OCI-LY7 (cell line): ENCODE data around the gene EID3. TPM values are rescaled to one million over a fixed set of nuclear protein-coding genes. Genes with fewer than 3 reads are reported as not detected.

Experiments
- BruUV-seq: library from RNA; stranded (reverse); fragments of 400-500 nt; replicated peaks from 2 replicates; lab custom pipeline; 2021; lab: Mats Ljungman, UMichigan
- CTCF ChIA-PET: fragments of 300-600 bp; sonication (Branson Sonifier 250); formaldehyde crosslinking; loops from one replicate; lab custom pipeline; 2022; ENCODE audit warnings: antibody characterized with exemption; ENCODE audit not compliant: unreplicated experiment; lab: Charles Lee
- POLR2A ChIA-PET: fragments of 300-600 bp; sonication (Branson Sonifier 250); formaldehyde crosslinking; loops from one replicate; lab custom pipeline; 2022; ENCODE audit warnings: antibody characterized with exemption; lab: Charles Lee
- DNase-seq: peaks from one replicate; pipeline ENCODE4 v3.0.0-alpha.2; 2015; ENCODE audit warnings: low spot score
- H2AFZ ChIP-seq: fragments of 200-600 bp; sonication (generic), shearing (Covaris generic); 2 replicates; pipeline ENCODE4 v1.6.1; 2014; ENCODE audit warnings: mild to moderate bottlenecking, antibody characterized with exemption, low read length, moderate library complexity
- H3K27ac ChIP-seq: fragments of 200-600 bp; sonication (generic); 2 replicates; pipeline ENCODE4 v1.5.1; 2014; ENCODE audit warnings: mixed run types, low read depth, mild to moderate bottlenecking, moderate library complexity, low read length, inconsistent platforms; ENCODE audit not compliant: poor library complexity, severe bottlenecking
- H3K36me3 ChIP-seq: fragments of 200-600 bp; sonication (generic); 2 replicates; pipeline ENCODE4 v1.6.1; 2014; ENCODE audit warnings: mild to moderate bottlenecking, antibody characterized with exemption, low read length, moderate library complexity, mixed read lengths; ENCODE audit not compliant: insufficient read depth
- H3K4me1 ChIP-seq: fragments of 200-600 bp; sonication (generic); 2 replicates; pipeline ENCODE4 v1.5.1; 2014; ENCODE audit warnings: mild to moderate bottlenecking, low read length; ENCODE audit not compliant: insufficient read depth, poor library complexity, severe bottlenecking
- H3K4me2 ChIP-seq: fragments of 200-600 bp; sonication (generic); 2 replicates; pipeline ENCODE4 v1.6.1; 2014; ENCODE audit warnings: mild to moderate bottlenecking, low read length
- H3K4me3 ChIP-seq: fragments of 200-600 bp; sonication (generic); 2 replicates; pipeline ENCODE4 v1.5.1; 2014; ENCODE audit warnings: mild to moderate bottlenecking, low read depth, low read length; ENCODE audit not compliant: poor library complexity, severe bottlenecking
- H3K79me2 ChIP-seq: fragments of 200-600 bp; sonication (generic); 2 replicates; pipeline ENCODE4 v1.6.1; 2016; ENCODE audit warnings: low read depth, mild to moderate bottlenecking, low read length, moderate library complexity, mixed read lengths; ENCODE audit not compliant: insufficient read depth
- H3K9me2 ChIP-seq: fragments of 200-600 bp; sonication (generic); 2 replicates; pipeline ENCODE4 v1.6.1; 2016; ENCODE audit warnings: mild to moderate bottlenecking, low read length, mixed read lengths; ENCODE audit not compliant: insufficient read depth
- H3K9me3 ChIP-seq: fragments of 200-600 bp; sonication (generic); 2 replicates; pipeline ENCODE4 v1.6.1; 2014; ENCODE audit warnings: mild to moderate bottlenecking, mixed run types, low read length, mixed read lengths
- H4K20me1 ChIP-seq: fragments of 200-600 bp; sonication (generic); 2 replicates; pipeline ENCODE4 v1.6.1; 2014; ENCODE audit warnings: mild to moderate bottlenecking, antibody characterized with exemption, low read length, moderate library complexity, mixed read lengths; ENCODE audit not compliant: insufficient read depth
- CTCF ChIP-seq: fragments of 200-600 bp; sonication (generic); conservative IDR thresholded peaks from 2 replicates; pipeline ENCODE4 v1.5.1; 2014; ENCODE audit warnings: mild to moderate bottlenecking, antibody characterized with exemption, low read length, moderate library complexity, mixed read lengths
- EZH2phosphoT487 ChIP-seq: fragments of 200-600 bp; sonication (generic); IDR thresholded peaks from 2 replicates; pipeline ENCODE4 v1.6.1; 2018; ENCODE audit warnings: low read depth, borderline replicate concordance, mild to moderate bottlenecking, mixed run types, antibody characterized with exemption, low read length, moderate library complexity, mixed read lengths
- intact Hi-C: fragments of 100-400 bp; cut with micrococcal nuclease; formaldehyde crosslinking; loops from one replicate; pipeline ENCODE4 v1.10.0; 2022; ENCODE audit not compliant: unreplicated experiment
- total RNA-seq, 2 experiments: library from RNA; depleted of rRNA in 1 of 2; stranded (reverse); fragments of >200 nt in 1 of 2; shearing (Covaris generic) in 1 of 2; gene quantifications; 2 replicates each; pipeline ENCODE4 v1.2.3, GENCODE V29; 2014 to 2022

The EID3 gene
- total RNA-seq, 2 experiments from 2014 or later: 5.1 to 8.2 TPM

GRCh38 chr12:104273503-104273902, 30.0 kb upstream of the EID3 start:
- POLR2A ChIA-PET: no interaction called here
- CTCF ChIA-PET: no interaction called here
- no peaks in the 10 kb centered on the region for H3K36me3 ChIP-seq
- H3K4me2 ChIP-seq: no peak overlapping the region
- no peak overlapping the region for H3K27ac ChIP-seq
- BruUV-seq: no TSS peak
- no peak for DNase-seq
- no peak for TF ChIP-seq EZH2phosphoT487
- TF ChIP-seq CTCF: no peak
- no peak overlapping the region for H3K4me3 ChIP-seq
- no peaks in the 10 kb centered on the region for H3K79me2 ChIP-seq
- no peaks in the 10 kb centered on the region for H3K9me3 ChIP-seq
- no peaks in the 10 kb centered on the region for H4K20me1 ChIP-seq
- no peaks in the 10 kb centered on the region for H3K9me2 ChIP-seq
- intact Hi-C loops: no loop called here
- no peak overlapping the region for H2AFZ ChIP-seq
- H3K4me1 ChIP-seq: peaks cover 23% of the 10 kb centered on the region

GRCh38 chr12:104274811-104275210, 28.7 kb upstream of the EID3 start:
- no peak for TF ChIP-seq CTCF
- TF ChIP-seq EZH2phosphoT487: no peak
- intact Hi-C loops: no loop called here
- H3K9me3 ChIP-seq: no peaks in the 10 kb centered on the region
- no peak overlapping the region for H3K4me3 ChIP-seq
- ChIA-PET CTCF (no interaction called here), POLR2A (interaction anchor here (0.6 to 5.1 kb wide), 5 partner anchors 12 to 669 kb away, joined by 3 to 72 read pairs (median 4); partner anchors contain the start of gene EID3)
- BruUV-seq: no TSS peak
- no peaks in the 10 kb centered on the region for H3K9me2 ChIP-seq
- H3K4me1 ChIP-seq: peaks cover 23% of the 10 kb centered on the region
- H3K36me3 ChIP-seq: no peaks in the 10 kb centered on the region
- H3K79me2 ChIP-seq: no peaks in the 10 kb centered on the region
- H4K20me1 ChIP-seq: no peaks in the 10 kb centered on the region
- no peak overlapping the region for H3K27ac ChIP-seq
- no peak overlapping the region for H2AFZ ChIP-seq
- H3K4me2 ChIP-seq: no peak overlapping the region
- DNase-seq: no peak

- intact Hi-C loops: no loop called here
Observed at GRCh38 chr12:104275689-104276088, 27.9 kb upstream of the EID3 start.

More at GRCh38 chr12:104275689-104276088, 27.9 kb upstream of the EID3 start:
- peak overlapping the region; percentile 91 for H3K4me2 ChIP-seq
- no peak for DNase-seq
- H3K4me3 ChIP-seq: peak overlapping the region; percentile 62
- TF ChIP-seq CTCF (no peak), EZH2phosphoT487 (no peak)
- no peaks in the 10 kb centered on the region for H4K20me1 ChIP-seq
- BruUV-seq: no TSS peak
- H3K9me3 ChIP-seq: no peaks in the 10 kb centered on the region
- POLR2A ChIA-PET: interaction anchor here (0.6 to 5.1 kb wide), 8 partner anchors 11 to 813 kb away, joined by 3 to 72 read pairs (median 4); partner anchors contain the start of gene EID3
- H3K79me2 ChIP-seq: no peaks in the 10 kb centered on the region
- H3K27ac ChIP-seq: peak overlapping the region; percentile 59
- H2AFZ ChIP-seq: peak overlapping the region; percentile 97
- CTCF ChIA-PET: interaction anchor here (0.9 to 1.4 kb wide), 2 partner anchors 9 to 13 kb away, joined by 3 to 4 read pairs; no protein-coding TSS in a partner anchor
- no peaks in the 10 kb centered on the region for H3K9me2 ChIP-seq
- H3K36me3 ChIP-seq: no peaks in the 10 kb centered on the region
- peaks cover 20% of the 10 kb centered on the region for H3K4me1 ChIP-seq
